Left ventricle myocardium inferior (tissue), 1 donor: Measurements from ENCODE around the gene GDPD3. TPM values are rescaled to one million over a fixed set of nuclear protein-coding genes. Genes with fewer than 3 reads are reported as not detected.

ENCODE experiments used
- DNase-seq: peaks from one replicate; pipeline ENCODE4 v3.0.0-alpha.2; 2020
- H3K27ac ChIP-seq: fragments of 200-600 bp; replicated peaks from 2 replicates; pipeline ENCODE4 v1.8.0; 2021
- H3K27me3 ChIP-seq: fragments of 200-600 bp; 2 replicates; pipeline ENCODE4 v1.8.0; 2021; ENCODE audit warnings: low read depth
- H3K36me3 ChIP-seq: fragments of 200-600 bp; 2 replicates; pipeline ENCODE4 v1.8.0; 2021
- H3K4me1 ChIP-seq: fragments of 200-600 bp; 2 replicates; pipeline ENCODE4 v1.8.0; 2021
- H3K4me3 ChIP-seq: fragments of 200-600 bp; 2 replicates; pipeline ENCODE4 v1.8.0; 2021; ENCODE audit warnings: mild to moderate bottlenecking, moderate library complexity
- H3K9me3 ChIP-seq: fragments of 200-600 bp; replicated peaks from 2 replicates; pipeline ENCODE4 v1.8.0; 2021
- intact Hi-C: fragments of 100-400 bp; cut with micrococcal nuclease; formaldehyde crosslinking; loops from one replicate; pipeline ENCODE4 v1.11.0; 2022
- total RNA-seq: library from RNA; stranded (reverse); fragmentation: NEBNext Ultra II Directional; extraction: Animal tissue kit (Norgen Biotek cat#: 25700); gene quantifications from one replicate; pipeline ENCODE4 v1.2.1, GENCODE V29; 2021
- TF ChIP-seq, protein P1 (sequence below): fragments of 200-600 bp; IDR thresholded peaks from 2 replicates; pipeline ENCODE4 v1.8.0; 2021; ENCODE audit warnings: antibody characterized with exemption, mild to moderate bottlenecking, borderline replicate concordance
- donor health status: DM: no; HTN: yes; CAD: no; lungs with severe emphysema.

The GDPD3 gene
- total RNA-seq, 1 donor from 2014 or later, result 2.3 TPM

DNA sequence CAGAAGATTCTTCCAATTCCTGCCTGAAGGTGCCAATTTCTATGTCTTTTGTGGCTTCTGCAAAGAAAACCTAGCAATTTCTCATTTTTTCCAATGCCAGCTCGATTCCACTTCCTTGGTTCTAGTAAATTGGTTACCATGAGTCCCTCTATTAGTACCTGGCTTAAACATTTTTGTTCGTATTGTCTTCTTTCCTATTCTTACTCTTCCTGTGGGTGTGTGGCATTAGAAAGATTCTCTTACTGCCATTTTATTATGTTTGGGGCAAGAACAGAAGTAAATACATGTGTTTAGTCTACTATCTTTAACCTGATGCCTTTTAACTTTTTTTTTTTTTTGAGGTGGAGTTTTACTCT is 30.0 kb upstream of the GDPD3 start:
- intact Hi-C loops, result no loop called here
- no peaks in the 10 kb centered on the region for H3K27me3 ChIP-seq
- H3K36me3 ChIP-seq, result no peaks in the 10 kb centered on the region
- no peaks in the 10 kb centered on the region for H3K4me1 ChIP-seq
- TF ChIP-seq, protein P1, sequence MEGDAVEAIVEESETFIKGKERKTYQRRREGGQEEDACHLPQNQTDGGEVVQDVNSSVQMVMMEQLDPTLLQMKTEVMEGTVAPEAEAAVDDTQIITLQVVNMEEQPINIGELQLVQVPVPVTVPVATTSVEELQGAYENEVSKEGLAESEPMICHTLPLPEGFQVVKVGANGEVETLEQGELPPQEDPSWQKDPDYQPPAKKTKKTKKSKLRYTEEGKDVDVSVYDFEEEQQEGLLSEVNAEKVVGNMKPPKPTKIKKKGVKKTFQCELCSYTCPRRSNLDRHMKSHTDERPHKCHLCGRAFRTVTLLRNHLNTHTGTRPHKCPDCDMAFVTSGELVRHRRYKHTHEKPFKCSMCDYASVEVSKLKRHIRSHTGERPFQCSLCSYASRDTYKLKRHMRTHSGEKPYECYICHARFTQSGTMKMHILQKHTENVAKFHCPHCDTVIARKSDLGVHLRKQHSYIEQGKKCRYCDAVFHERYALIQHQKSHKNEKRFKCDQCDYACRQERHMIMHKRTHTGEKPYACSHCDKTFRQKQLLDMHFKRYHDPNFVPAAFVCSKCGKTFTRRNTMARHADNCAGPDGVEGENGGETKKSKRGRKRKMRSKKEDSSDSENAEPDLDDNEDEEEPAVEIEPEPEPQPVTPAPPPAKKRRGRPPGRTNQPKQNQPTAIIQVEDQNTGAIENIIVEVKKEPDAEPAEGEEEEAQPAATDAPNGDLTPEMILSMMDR, result no peak
- no peaks in the 10 kb centered on the region for H3K9me3 ChIP-seq
- no peak overlapping the region for H3K27ac ChIP-seq
- H3K4me3 ChIP-seq, result no peak overlapping the region
- DNase-seq, result no peak

GRCh38 chr16:30142672-30143346 is 29.5 kb upstream of the GDPD3 start:
- Histone ChIP-seq H3K27ac (no peak overlapping the region), H3K4me1 (no peaks in the 10 kb centered on the region), H3K9me3 (no peaks in the 10 kb centered on the region), H3K27me3 (no peaks in the 10 kb centered on the region), H3K36me3 (no peaks in the 10 kb centered on the region), H3K4me3 (no peak overlapping the region)
- DNase-seq, result no peak
- intact Hi-C loops, result no loop called here
- TF ChIP-seq, protein P1, result no peak

GRCh38 chr16:30141750-30142149 is 28.4 kb upstream of the GDPD3 start:
- H3K4me1 ChIP-seq, result no peaks in the 10 kb centered on the region
- H3K4me3 ChIP-seq, result no peak overlapping the region
- no peak for DNase-seq
- H3K36me3 ChIP-seq, result no peaks in the 10 kb centered on the region
- TF ChIP-seq, protein P1, result no peak
- no peaks in the 10 kb centered on the region for H3K27me3 ChIP-seq
- H3K27ac ChIP-seq, result no peak overlapping the region
- H3K9me3 ChIP-seq, result no peaks in the 10 kb centered on the region
- intact Hi-C loops, result no loop called here

DNA sequence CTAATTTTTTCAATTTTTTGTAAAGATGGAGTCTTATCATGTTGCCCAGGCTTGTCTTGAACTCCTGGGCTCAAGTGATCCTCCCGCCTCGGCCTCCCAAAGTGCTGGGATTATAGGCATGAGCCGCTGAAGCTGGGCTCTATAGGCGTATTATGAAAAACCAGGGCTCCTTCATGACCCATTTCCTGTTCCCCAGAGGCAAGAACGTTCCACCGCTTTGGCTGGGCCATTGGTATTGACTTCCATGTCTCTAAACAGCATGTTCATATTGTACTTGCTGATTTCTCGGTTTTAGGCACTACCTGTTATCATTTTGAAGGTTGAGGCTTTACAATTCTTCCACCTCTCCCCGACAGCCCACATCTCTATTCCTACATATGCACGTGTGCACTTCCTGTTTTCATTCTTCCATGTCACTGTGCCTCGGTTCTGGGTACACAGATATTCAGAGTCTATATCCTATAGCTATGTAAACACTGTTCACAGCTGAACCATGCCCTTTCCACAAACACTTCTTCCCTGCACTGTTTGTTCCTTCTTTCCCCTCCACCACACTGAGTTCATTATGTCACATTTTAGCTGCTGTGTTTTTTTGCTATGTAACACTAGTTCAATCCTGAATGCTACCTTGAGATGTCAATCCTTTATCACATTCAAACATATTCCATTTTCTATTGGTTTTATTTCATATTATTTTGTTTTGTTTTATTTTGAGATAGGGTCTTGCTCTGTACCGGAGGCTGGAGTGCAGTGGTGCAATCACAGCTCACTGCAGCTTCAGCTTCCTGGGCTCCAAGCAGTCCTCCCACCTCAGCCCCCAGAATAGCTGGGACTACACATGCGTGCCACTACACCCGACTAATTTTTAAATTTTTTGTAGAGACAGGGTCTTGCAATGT is 26.5 kb upstream of the GDPD3 start:
- no peak overlapping the region for H3K27ac ChIP-seq
- no peaks in the 10 kb centered on the region for H3K27me3 ChIP-seq
- H3K36me3 ChIP-seq, result no peaks in the 10 kb centered on the region
- intact Hi-C loops, result no loop called here
- no peak overlapping the region for H3K4me3 ChIP-seq
- no peaks in the 10 kb centered on the region for H3K9me3 ChIP-seq
- H3K4me1 ChIP-seq, result no peaks in the 10 kb centered on the region
- DNase-seq, result no peak
- TF ChIP-seq, protein P1, result no peak

GRCh38 chr16:30137897-30138296 is 24.6 kb upstream of the GDPD3 start:
- no peaks in the 10 kb centered on the region for H3K36me3 ChIP-seq
- DNase-seq, result no peak
- H3K4me1 ChIP-seq, result no peaks in the 10 kb centered on the region
- H3K9me3 ChIP-seq, result no peaks in the 10 kb centered on the region
- H3K27ac ChIP-seq, result no peak overlapping the region
- H3K4me3 ChIP-seq, result no peak overlapping the region
- H3K27me3 ChIP-seq, result no peaks in the 10 kb centered on the region
- intact Hi-C loops, result no loop called here
- TF ChIP-seq, protein P1, result no peak
